Measurements from ENCODE around the gene C1QTNF1.

Gene C1QTNF1

DNA sequence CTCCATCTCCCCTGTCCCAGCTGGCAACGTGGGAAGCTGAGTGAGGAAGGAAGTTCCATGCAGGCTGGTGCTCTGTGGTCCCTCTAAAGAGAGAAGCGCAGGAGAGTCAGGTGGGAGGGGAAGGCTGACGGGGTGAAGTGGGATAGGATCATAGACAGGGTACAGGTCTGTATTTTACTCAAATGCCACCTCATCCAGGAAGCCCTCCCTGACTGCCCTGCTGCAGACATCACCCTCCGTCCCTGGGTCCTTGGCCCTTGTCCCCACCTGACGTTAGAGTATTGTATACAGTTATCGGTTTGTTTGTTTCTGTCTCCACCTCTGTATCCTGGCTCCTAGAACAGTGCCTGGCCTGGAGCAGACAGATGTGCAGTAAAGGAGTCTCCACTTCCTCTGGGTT is 26.1 kb upstream of the C1QTNF1 start:
- DNase-seq (ENCODE audit: low read depth in 2 of 2): no peak
- no peak overlapping the region for H3K4me3 ChIP-seq (replicated peaks in 1 of 2; ENCODE audit: low read depth in 2 of 2, low read length in 2 of 2)
- TF ChIP-seq, protein P1, sequence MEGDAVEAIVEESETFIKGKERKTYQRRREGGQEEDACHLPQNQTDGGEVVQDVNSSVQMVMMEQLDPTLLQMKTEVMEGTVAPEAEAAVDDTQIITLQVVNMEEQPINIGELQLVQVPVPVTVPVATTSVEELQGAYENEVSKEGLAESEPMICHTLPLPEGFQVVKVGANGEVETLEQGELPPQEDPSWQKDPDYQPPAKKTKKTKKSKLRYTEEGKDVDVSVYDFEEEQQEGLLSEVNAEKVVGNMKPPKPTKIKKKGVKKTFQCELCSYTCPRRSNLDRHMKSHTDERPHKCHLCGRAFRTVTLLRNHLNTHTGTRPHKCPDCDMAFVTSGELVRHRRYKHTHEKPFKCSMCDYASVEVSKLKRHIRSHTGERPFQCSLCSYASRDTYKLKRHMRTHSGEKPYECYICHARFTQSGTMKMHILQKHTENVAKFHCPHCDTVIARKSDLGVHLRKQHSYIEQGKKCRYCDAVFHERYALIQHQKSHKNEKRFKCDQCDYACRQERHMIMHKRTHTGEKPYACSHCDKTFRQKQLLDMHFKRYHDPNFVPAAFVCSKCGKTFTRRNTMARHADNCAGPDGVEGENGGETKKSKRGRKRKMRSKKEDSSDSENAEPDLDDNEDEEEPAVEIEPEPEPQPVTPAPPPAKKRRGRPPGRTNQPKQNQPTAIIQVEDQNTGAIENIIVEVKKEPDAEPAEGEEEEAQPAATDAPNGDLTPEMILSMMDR (IDR thresholded peaks at IDR 0.05; ENCODE audit: low read depth, low read length): no peak

DNA sequence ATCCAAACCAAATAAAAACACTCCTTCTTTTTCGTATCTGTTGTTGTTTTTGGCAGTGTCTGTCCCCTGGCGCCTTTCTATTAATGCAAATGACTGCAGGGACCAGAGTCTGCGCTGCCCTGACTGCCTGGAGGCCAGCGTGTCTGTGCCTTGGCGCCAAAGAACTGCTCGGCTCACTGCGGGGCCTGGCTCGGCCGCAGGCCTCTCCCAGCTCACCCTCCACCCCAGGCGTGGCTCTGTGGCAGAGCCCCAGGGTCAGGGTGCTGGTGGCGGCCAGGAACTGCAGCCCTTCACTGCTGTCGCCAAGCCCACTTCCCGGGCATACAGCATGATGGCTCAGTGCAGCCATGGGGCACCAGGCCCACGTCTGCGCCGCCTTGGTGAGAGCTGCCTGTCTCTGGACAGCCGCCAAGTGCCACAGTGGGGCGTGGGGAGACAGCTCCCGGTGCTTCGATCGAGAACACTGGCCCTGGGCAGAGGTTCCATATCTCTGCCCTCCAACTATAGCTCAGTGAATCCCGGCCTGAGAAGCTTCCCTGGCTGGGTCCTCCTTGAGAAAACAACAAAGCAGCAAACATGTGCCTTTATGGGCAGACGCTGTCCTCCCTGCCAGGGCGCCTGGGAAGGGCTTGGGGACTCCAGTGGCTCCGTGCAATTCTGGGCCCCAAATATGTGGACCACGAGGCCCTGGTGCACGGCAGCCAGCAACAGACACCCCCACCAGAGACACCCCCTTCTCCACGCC is 25.5 kb upstream of the C1QTNF1 start:
- peak; percentile 18 to 27 for DNase-seq (ENCODE audit: low read depth in 2 of 2)
- no peak overlapping the region for H3K4me3 ChIP-seq (replicated peaks in 1 of 2; ENCODE audit: low read depth in 2 of 2, low read length in 2 of 2)
- TF ChIP-seq, protein P1 (IDR thresholded peaks at IDR 0.05; ENCODE audit: low read depth, low read length): no peak

DNA sequence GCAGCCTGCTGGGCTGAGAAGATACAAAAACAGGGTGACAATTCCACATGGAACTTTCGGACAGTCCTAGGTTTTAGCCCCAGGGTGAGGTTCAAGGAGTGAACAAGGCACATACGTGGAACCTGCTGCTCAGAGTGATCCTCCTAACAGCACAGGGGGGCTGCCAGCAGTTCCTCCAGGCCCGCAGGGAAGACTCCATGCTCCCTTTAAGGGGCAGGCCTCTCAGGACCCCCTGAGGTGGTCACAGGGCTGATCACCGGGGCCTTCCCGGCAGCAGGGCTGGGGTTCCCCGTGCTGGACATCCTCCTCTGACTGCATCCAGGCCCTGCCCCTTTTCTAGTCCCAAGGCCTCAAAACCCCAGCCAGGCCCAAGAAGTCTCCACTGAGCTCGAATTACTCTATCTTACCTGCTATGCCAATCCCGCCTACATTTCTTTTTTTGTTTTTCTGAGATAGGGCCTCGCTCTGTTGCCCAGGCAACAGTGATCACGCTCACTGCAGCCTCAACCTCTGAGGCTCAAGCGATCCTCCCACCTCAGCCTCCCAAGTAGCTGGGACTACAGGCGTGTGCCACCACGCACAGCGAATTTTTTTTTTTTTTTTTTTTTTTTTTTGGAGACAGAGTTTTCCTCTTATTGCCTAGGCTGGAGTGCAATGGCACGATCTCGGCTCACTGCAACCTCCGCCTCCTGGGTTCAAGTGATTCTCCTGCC is 24.8 kb upstream of the C1QTNF1 start:
- no peak for DNase-seq (ENCODE audit: low read depth in 2 of 2)
- H3K4me3 ChIP-seq (replicated peaks in 1 of 2; ENCODE audit: low read depth in 2 of 2, low read length in 2 of 2): no peak overlapping the region
- TF ChIP-seq, protein P1 (IDR thresholded peaks at IDR 0.05; ENCODE audit: low read depth, low read length): no peak

DNA sequence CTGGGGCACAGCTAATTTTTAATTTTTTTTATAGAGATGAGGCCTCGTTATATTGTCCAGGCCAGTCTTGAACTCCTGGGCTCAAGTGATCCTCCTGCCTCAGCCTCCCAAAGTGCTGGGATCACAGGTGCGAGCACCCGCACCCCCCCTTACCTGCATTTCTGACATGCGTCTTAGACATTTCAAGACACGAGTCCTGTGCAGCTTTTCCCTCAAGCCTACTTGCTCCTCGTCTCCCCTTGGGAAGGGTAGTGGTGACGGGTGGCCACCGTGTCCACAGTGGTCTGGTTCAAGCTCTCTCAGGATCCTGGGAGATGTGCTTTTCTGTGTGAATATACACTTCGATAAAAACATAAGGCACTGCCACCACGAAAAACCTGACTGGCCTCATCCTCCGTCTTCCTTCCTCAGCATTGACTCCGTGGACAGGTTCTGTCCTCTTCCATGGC is 24.0 kb upstream of the C1QTNF1 start:
- H3K4me3 ChIP-seq (replicated peaks in 1 of 2; ENCODE audit: low read depth in 2 of 2, low read length in 2 of 2): no peak overlapping the region
- no peak for DNase-seq (ENCODE audit: low read depth in 2 of 2)
- TF ChIP-seq, protein P1 (IDR thresholded peaks at IDR 0.05; ENCODE audit: low read depth, low read length): no peak

DNA sequence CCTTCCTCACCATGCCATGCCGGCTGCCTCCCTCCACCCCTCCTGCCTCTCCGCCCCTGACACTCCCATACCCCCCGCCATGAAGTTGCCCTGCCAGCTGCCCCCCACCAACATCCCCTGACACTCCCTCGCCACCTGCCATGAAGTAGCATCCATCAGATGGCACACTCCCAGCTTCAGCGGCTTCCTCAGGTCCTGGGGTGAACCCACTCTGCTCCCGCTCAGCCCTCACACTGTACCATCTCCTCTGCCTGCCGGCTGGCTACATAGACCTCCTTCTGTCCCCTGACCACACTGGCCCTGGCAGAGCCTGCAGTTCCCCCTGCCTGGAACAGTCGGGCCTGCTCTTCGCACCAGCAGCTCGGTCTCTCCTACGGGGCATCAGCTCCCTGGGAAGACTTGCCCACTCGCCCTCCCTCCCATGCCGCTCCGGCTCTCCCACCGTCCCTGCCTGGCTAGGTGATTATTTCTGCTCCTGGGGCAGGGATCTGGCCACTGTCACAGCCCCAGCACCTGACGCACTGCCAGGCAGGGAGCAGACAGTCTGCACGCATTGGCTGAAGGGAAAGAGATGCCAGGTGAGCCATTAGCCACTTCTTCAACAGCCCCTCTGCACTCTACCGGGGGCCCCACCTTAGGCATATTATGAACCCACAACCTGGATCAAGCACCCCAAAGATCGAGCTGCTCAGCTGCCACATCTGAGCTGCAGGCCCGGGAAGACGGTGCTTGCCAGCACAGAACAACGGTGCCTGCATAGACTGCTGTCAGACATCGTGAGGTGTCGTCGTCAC is 23.4 kb upstream of the C1QTNF1 start:
- TF ChIP-seq, protein P1 (IDR thresholded peaks at IDR 0.05; ENCODE audit: low read depth, low read length): no peak
- no peak overlapping the region for H3K4me3 ChIP-seq (replicated peaks in 1 of 2; ENCODE audit: low read depth in 2 of 2, low read length in 2 of 2)
- no peak for DNase-seq (ENCODE audit: low read depth in 2 of 2)

DNA sequence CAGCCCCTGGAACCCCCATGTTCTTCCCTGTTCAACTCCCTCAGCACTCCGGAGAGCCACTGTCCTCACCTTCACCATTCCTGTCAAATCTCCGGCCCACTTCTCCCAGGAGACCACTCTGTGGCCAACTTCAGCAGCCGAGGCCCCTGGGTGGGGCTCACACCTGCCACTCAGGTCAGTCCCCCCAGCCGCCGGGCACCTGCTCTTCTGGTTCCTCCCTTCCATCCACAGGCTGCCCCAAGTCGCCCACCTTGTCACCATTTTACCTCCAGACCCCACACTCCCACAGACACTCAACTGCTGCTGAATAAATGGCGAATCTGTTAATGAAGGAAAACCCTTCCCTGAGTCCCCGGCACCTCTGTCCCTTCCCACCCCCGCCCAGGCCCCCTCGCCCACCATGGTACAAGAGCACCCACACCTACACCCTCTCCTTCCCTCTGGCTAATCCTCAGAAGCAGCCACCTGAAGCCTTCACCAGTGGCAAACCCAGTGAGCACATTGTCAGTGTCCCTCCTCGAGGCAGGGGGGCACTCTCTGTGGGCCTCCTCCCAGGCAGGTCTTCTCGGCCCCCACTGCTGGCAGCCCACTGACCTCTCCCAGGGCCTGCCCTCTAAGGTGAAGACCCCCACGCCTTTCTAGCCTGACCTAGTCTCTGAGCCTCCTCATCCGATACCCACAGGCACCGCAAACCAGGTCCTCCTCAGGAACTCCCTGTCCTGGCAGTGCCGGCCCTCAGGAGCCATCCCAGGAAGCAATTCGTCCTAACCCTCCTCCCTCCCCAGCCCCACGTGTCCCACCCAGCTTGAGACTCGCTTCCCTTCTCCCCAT is 22.6 kb upstream of the C1QTNF1 start:
- TF ChIP-seq, protein P1 (IDR thresholded peaks at IDR 0.05; ENCODE audit: low read depth, low read length): no peak

More for the DNA sequence above, 22.6 kb upstream of the C1QTNF1 start:
- no peak for DNase-seq (ENCODE audit: low read depth in 2 of 2)
- no peak overlapping the region for H3K4me3 ChIP-seq (replicated peaks in 1 of 2; ENCODE audit: low read depth in 2 of 2, low read length in 2 of 2)

Measured in cardiac fibroblast (primary cell).